ENCODE results near the gene IPO11.

DNA sequence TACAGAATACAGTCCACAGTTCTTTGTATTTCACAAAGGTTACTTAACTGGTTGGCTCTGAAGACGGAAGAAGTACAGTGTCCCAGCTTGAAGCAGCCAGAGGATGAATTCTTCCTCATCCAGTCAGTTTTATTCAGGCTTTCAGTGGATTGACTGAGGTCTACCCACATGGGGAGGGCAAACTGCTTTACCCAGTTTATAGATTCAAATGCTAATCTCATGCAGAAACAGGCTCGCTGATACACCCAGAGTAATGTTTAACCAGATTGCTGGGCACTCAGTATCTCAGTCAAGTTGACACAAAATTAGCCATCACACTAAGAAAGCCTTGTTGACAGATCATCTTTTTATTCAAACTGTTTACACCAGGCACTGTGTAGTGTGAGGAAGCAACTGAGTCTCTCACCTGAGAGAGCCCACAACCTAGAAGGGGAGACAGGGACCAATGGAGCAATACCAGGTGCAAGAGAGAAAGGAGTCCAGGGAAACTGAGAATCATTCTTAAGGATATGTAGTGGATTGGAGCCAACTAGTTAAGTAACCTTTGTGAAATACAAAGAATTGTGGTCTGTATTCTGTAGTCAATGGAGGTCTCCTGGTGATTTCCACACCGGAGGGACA is 181.9 kb downstream of the IPO11 start:
- TF ChIP-seq RAD21 (CRISPR knock-in tag; IDR thresholded peaks at IDR 0.05) (no peak), RAD51 (IDR thresholded peaks at IDR 0.05; ENCODE audit: borderline replicate concordance) (no peak), ZNF207 (IDR thresholded peaks at IDR 0.05; ENCODE audit: borderline replicate concordance) (no peak), POLR2A (IDR thresholded peaks at IDR 0.05; ENCODE audit: insufficient read depth in 1 of 2, low read depth in 2 of 2, low read length in 2 of 2) (no peak), JUND (CRISPR knock-in tag; IDR thresholded peaks at IDR 0.05) (no peak), BORCS8-MEF2B (CRISPR knock-in tag; IDR thresholded peaks at IDR 0.05) (no peak)
- TF ChIP-seq, protein P1, sequence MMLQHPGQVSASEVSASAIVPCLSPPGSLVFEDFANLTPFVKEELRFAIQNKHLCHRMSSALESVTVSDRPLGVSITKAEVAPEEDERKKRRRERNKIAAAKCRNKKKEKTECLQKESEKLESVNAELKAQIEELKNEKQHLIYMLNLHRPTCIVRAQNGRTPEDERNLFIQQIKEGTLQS (CRISPR knock-in tag; IDR thresholded peaks at IDR 0.05): no peak

All from HepG2 (cell line).